Retinal pigment epithelial cell (primary cell): ENCODE results near the gene SLC16A3.

Experiments
- DNase-seq: peaks from one replicate; pipeline ENCODE4 v3.0.0-alpha.2; 2010; ENCODE audit warnings: low read depth
- H3K4me3 ChIP-seq: 2 replicates; pipeline ENCODE4 v1.5.1; 2011; ENCODE audit warnings: mild to moderate bottlenecking, low read length, control low read depth, moderate library complexity
- TF ChIP-seq, protein P1 (sequence below): conservative IDR thresholded peaks from 2 replicates; pipeline ENCODE4 v1.5.1; 2011; ENCODE audit warnings: low read depth, low read length, control low read depth, inconsistent platforms

The SLC16A3 gene

DNA sequence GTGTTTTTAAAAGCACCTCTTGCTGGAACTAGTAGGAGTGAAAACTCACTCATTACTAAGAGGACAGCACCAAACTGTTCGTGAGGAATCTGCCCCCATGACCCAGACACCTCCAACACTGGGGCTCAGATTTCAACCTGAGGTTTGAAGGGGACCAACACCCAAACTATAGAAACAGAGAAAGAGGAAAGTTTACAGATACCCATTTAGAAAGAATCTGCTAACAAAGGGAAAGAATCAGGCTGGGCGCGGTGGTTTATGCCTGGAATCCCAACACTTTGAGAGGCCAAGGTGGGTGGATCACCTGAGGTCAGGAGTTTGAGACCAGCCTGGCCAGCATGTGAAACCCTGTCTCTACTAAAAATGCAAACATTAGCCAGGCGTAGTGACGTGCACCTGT lies 48.1 kb downstream of the SLC16A3 start:
- TF ChIP-seq, protein P1, sequence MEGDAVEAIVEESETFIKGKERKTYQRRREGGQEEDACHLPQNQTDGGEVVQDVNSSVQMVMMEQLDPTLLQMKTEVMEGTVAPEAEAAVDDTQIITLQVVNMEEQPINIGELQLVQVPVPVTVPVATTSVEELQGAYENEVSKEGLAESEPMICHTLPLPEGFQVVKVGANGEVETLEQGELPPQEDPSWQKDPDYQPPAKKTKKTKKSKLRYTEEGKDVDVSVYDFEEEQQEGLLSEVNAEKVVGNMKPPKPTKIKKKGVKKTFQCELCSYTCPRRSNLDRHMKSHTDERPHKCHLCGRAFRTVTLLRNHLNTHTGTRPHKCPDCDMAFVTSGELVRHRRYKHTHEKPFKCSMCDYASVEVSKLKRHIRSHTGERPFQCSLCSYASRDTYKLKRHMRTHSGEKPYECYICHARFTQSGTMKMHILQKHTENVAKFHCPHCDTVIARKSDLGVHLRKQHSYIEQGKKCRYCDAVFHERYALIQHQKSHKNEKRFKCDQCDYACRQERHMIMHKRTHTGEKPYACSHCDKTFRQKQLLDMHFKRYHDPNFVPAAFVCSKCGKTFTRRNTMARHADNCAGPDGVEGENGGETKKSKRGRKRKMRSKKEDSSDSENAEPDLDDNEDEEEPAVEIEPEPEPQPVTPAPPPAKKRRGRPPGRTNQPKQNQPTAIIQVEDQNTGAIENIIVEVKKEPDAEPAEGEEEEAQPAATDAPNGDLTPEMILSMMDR, result no peak
- no peak overlapping the region for H3K4me3 ChIP-seq
- no peak for DNase-seq

GRCh38 chr17:82277851-82278250 lies 49.0 kb downstream of the SLC16A3 start:
- TF ChIP-seq, protein P1, result no peak
- no peak overlapping the region for H3K4me3 ChIP-seq
- no peak for DNase-seq

DNA sequence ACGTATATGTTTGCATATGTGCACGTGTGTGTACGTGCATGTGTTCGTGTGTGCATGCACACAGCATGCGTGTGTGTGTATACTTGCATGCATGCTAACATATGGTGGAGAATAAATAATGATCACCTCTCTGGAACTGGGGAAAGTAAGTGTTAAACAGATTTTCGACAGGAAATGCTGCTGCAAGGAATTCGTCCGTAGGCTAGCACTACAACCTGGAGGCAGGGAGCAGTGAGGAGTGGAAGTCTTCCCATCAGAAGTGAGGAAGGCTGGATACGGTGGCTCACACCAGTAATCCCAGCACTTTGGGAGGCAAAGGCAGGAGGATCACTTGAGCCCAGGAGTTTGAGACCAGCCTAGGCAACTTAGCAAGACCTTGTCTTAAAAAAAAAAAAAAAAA lies 49.5 kb downstream of the SLC16A3 start:
- no peak for DNase-seq
- H3K4me3 ChIP-seq, result no peak overlapping the region
- TF ChIP-seq, protein P1, result no peak

DNA sequence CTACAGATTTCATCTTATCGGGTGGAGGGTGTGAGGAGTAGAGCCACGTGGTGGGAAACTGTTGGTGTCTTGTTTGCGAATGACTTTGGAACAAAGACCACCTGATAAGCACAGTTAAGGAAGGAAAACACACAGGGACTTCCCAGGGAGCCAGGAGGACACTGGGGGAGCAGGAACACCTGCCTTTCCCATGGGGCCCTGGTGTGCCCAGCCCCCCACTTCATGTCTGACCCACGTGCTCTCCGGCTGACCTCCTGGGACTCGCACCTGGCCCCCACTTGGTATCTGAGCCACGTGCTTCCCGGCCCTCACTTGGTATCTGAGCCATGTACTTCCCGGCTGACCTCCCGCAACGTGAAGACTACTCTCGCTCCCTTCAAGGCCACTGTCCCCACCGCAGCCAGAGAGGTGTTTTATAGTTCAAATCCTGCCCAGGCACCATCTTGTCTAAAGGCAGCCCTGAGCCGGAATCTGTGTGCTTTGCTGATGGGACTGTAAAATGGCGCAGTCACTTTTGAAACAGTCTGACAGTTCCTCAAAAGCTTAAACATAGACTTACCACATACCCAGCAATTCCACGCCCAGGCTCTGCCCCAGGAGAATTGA lies 50.0 kb downstream of the SLC16A3 start:
- no peak overlapping the region for H3K4me3 ChIP-seq
- no peak for DNase-seq
- TF ChIP-seq, protein P1, result no peak

GRCh38 chr17:82280537-82280936 lies 51.7 kb downstream of the SLC16A3 start:
- no peak for DNase-seq
- TF ChIP-seq, protein P1, result no peak
- no peak overlapping the region for H3K4me3 ChIP-seq

DNA sequence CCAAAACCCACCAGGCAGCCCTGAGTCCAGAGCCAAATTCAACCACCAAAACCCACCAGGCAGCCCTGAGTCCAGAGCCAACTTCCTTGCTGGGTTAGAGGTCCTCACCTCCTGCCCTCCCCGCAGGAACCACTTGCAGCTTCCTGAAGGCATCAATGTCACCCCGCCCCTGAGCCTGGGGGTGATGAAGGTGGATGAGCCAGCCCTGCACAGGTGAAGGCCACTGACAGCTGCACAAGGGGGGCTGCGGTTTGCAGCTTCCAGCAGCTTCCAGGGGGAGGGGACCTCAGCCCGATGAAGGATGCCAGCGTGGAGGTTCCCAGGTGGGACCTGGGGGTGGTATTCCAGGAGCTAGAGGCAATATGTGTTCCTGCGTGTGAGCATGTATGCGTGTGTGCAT lies 52.2 kb downstream of the SLC16A3 start:
- H3K4me3 ChIP-seq, result no peak overlapping the region
- TF ChIP-seq, protein P1, result no peak
- no peak for DNase-seq

GRCh38 chr17:82281502-82282238 lies 52.8 kb downstream of the SLC16A3 start:
- peak; percentile 21 for DNase-seq
- H3K4me3 ChIP-seq, result no peak overlapping the region
- TF ChIP-seq, protein P1, result no peak
